SK-N-SH (cell line): ENCODE results near the gene CFAP97. TPM values are rescaled to one million over a fixed set of nuclear protein-coding genes. Genes with fewer than 3 reads are reported as not detected.

Experiments
- CTCF ChIA-PET: fragments of 300-600, 350-600 bp; formaldehyde crosslinking; extraction: SDS; loops from one replicate; lab custom pipeline; 2021; lab: Yijun Ruan, JAX
- POLR2A ChIA-PET: fragments of 350-600 bp; sonication (Branson Sonifier 250); formaldehyde crosslinking; extraction: SDS; loops from one replicate; lab custom pipeline; 2020; ENCODE audit warnings: antibody characterized with exemption, inconsistent platforms; lab: Yijun Ruan, JAX
- DNase-seq: peaks from one replicate; pipeline ENCODE4 v3.0.0; 2012
- H2AFZ ChIP-seq: fragments of 200-600 bp; sonication (generic); 2 replicates; pipeline ENCODE4 v1.8.1; 2016; ENCODE audit warnings: antibody characterized with exemption, mild to moderate bottlenecking, low read depth
- H3F3A ChIP-seq: fragments of 200-600 bp; sonication (generic); replicated peaks from 2 replicates; pipeline ENCODE3; 2016; ENCODE audit warnings: antibody characterized with exemption, mild to moderate bottlenecking; ENCODE audit not compliant: insufficient read depth
- H3K27ac ChIP-seq, 2 experiments: fragments of 200-500 bp in 1 of 2; fragments of 200-600 bp in 1 of 2; sonication (Bioruptor generic) in 1 of 2; sonication (generic), shearing (Covaris generic) in 1 of 2; 2 replicates each; pipeline versions ENCODE4 v1.5.1 to v1.6.1; 2014 to 2016; ENCODE audit warnings: low read depth in 2 of 2, inconsistent platforms in 1 of 2, low read length in 1 of 2, mild to moderate bottlenecking in 1 of 2, mixed read lengths in 1 of 2
- H3K27me3 ChIP-seq: fragments of 200-600 bp; sonication (generic), shearing (Covaris generic); 2 replicates; pipeline ENCODE4 v1.6.1; 2016; ENCODE audit warnings: mixed run types; ENCODE audit not compliant: insufficient read depth
- H3K36me3 ChIP-seq, 2 experiments: fragments of 200-500 bp in 1 of 2; fragments of 200-600 bp in 1 of 2; sonication (Bioruptor generic) in 1 of 2; sonication (generic) in 1 of 2; replicated peaks in 1 of 2; 2 replicates each; pipeline versions ENCODE3 to v1.5.1; 2014 to 2016; ENCODE audit warnings: low read length in 1 of 2, mild to moderate bottlenecking in 1 of 2; ENCODE audit not compliant: insufficient read depth in 2 of 2, control insufficient read depth in 1 of 2
- H3K4me1 ChIP-seq, 2 experiments: fragments of 200-500 bp in 1 of 2; fragments of 200-600 bp in 1 of 2; sonication (Bioruptor generic) in 1 of 2; sonication (generic), shearing (Covaris generic) in 1 of 2; 2 replicates each; pipeline versions ENCODE4 v1.5.1 to v1.6.1; 2014 to 2016; ENCODE audit warnings: low read depth in 1 of 2, low read length in 1 of 2, mixed run types in 1 of 2; ENCODE audit not compliant: insufficient read depth in 2 of 2, control insufficient read depth in 1 of 2
- H3K4me2 ChIP-seq: fragments of 200-600 bp; sonication (generic), shearing (Covaris generic); 2 replicates; pipeline ENCODE4 v1.6.1; 2017; ENCODE audit warnings: mixed run types
- H3K4me3 ChIP-seq, 2 experiments: fragments of 200-500 bp in 1 of 2; fragments of 200-600 bp in 1 of 2; sonication (Bioruptor generic) in 1 of 2; sonication (generic), shearing (Covaris generic) in 1 of 2; 2 replicates each; pipeline versions ENCODE4 v1.5.1 to v1.8.1; 2014 to 2016; ENCODE audit warnings: low read depth in 2 of 2, inconsistent platforms in 1 of 2, low read length in 1 of 2, mild to moderate bottlenecking in 1 of 2, mixed read lengths in 1 of 2, moderate library complexity in 1 of 2
- H3K79me2 ChIP-seq: fragments of 200-600 bp; sonication (generic); 2 replicates; pipeline ENCODE4 v1.8.1; 2017; ENCODE audit warnings: mild to moderate bottlenecking; ENCODE audit not compliant: insufficient read depth
- H3K9ac ChIP-seq: fragments of 200-600 bp; sonication (generic); 2 replicates; pipeline ENCODE4 v1.6.1; 2017; ENCODE audit warnings: mixed run types
- H3K9me2 ChIP-seq: fragments of 200-600 bp; sonication (generic); 2 replicates; pipeline ENCODE4 v1.6.1; 2017; ENCODE audit warnings: mixed run types
- H3K9me3 ChIP-seq: fragments of 200-600 bp; sonication (generic); 2 replicates; pipeline ENCODE4 v1.6.1; 2017; ENCODE audit warnings: mixed run types, mild to moderate bottlenecking, moderate library complexity
- H4K20me1 ChIP-seq: fragments of 200-600 bp; sonication (generic); 2 replicates; pipeline ENCODE4 v1.6.1; 2017; ENCODE audit warnings: mild to moderate bottlenecking, mixed run types; ENCODE audit not compliant: insufficient read depth
- CHD2 ChIP-seq: fragments of 150-350 bp; IDR thresholded peaks from 2 replicates; pipeline ENCODE4 v1.6.1; 2018; ENCODE audit warnings: low read length; ENCODE audit not compliant: partially characterized antibody
- CTCF ChIP-seq: fragments of 200-600 bp; sonication (generic); IDR thresholded peaks from 2 replicates; pipeline ENCODE4 v1.6.1; 2017; ENCODE audit warnings: antibody characterized with exemption, mild to moderate bottlenecking, moderate library complexity
- ELF1 ChIP-seq: IDR thresholded peaks from 2 replicates; pipeline ENCODE4 v1.4.0; 2012
- EZH2phosphoT487 ChIP-seq: fragments of 200-600 bp; sonication (generic); IDR thresholded peaks from 2 replicates; pipeline ENCODE4 v1.6.1; 2017; ENCODE audit warnings: low read depth, mixed run types, mild to moderate bottlenecking, antibody characterized with exemption, moderate library complexity, borderline replicate concordance
- FOXJ3 ChIP-seq: sonication (generic); formaldehyde crosslinking; IDR thresholded peaks from 2 replicates; pipeline ENCODE4 v1.5.1; 2020; ENCODE audit warnings: mild to moderate bottlenecking, missing genetic modification reagents
- FOXM1 ChIP-seq: IDR thresholded peaks from 2 replicates; pipeline ENCODE4 v1.4.0; 2012; ENCODE audit warnings: low read depth, mild to moderate bottlenecking
- GABPA ChIP-seq: IDR thresholded peaks from 2 replicates; pipeline ENCODE4 v1.4.0; 2012; ENCODE audit warnings: low read depth, mild to moderate bottlenecking
- GATA2 ChIP-seq: sonication (generic); formaldehyde crosslinking; IDR thresholded peaks from 2 replicates; pipeline ENCODE4 v1.5.0; 2020; ENCODE audit warnings: mild to moderate bottlenecking, missing genetic modification reagents
- JUND ChIP-seq: IDR thresholded peaks from 2 replicates; pipeline ENCODE4 v1.4.0; 2012
- NFIC ChIP-seq: IDR thresholded peaks from 2 replicates; pipeline ENCODE4 v1.4.0; 2012; ENCODE audit warnings: borderline replicate concordance
- NRF1 ChIP-seq: IDR thresholded peaks from 2 replicates; pipeline ENCODE4 v1.6.1; 2012; ENCODE audit warnings: low read depth, mild to moderate bottlenecking, low read length
- PBX3 ChIP-seq: IDR thresholded peaks from 2 replicates; pipeline ENCODE4; 2012
- POLR2AphosphoS5 ChIP-seq: IDR thresholded peaks from 2 replicates; pipeline ENCODE4 v1.6.1; 2012; ENCODE audit warnings: low read depth, low read length
- RCOR1 ChIP-seq: fragments of 150-350 bp; IDR thresholded peaks from 2 replicates; pipeline ENCODE4 v1.6.1; 2017; ENCODE audit warnings: antibody characterized with exemption, low read length
- REST ChIP-seq: IDR thresholded peaks from 2 replicates; pipeline ENCODE4 v1.6.1; 2012; ENCODE audit warnings: mild to moderate bottlenecking, low read depth, low read length, moderate library complexity
- USF1 ChIP-seq: IDR thresholded peaks from 2 replicates; pipeline ENCODE4 v1.4.0; 2012; ENCODE audit warnings: low read depth, borderline replicate concordance
- USF2 ChIP-seq: fragments of 150-350 bp; IDR thresholded peaks from 2 replicates; pipeline ENCODE4 v1.6.1; 2017; ENCODE audit warnings: antibody characterized with exemption, low read length, low read depth, borderline replicate concordance
- WGBS: methylation state at CpG from one replicate; pipeline ENCODE4 v1.1.6; 2017; ENCODE audit warnings: low lambda C conversion rate; 5-methylcytosine and 5-hydroxymethylcytosine counted together
- polyA plus RNA-seq, 3 experiments: library from polyadenylated mRNA; depleted of rRNA; stranded (reverse); fragments of >200 nt; gene quantifications; 2 replicates each; pipeline ENCODE4 v1.2.3, GENCODE V29; 2012

CFAP97 gene
- polyA plus RNA-seq, 1 of the 3 experiments (the other 2 are of a cell fraction), result 10.6 TPM

GRCh38 chr4:185232370-185232769 is 28.6 kb upstream of the CFAP97 start (continued):
- no peak for TF ChIP-seq REST
- no peak for TF ChIP-seq EZH2phosphoT487
- peak; percentile 79 for TF ChIP-seq PBX3
- TF ChIP-seq GATA2 (CRISPR knock-in tag), result peak; percentile 58
- no peak for TF ChIP-seq POLR2AphosphoS5
- no peak for TF ChIP-seq CTCF
- TF ChIP-seq FOXM1, result no peak
- TF ChIP-seq GABPA, result no peak
- no peak for TF ChIP-seq USF1

GRCh38 chr4:185229021-185229818 is 25.4 kb upstream of the CFAP97 start:
- CTCF ChIA-PET, result no interaction called here

More at GRCh38 chr4:185229021-185229818, 25.4 kb upstream of the CFAP97 start:
- Histone ChIP-seq H3K9ac (no peak overlapping the region), H3K4me3 (no peak overlapping the region), H3K36me3 (no peaks in the 10 kb centered on the region), H3K4me2 (no peak overlapping the region), H2AFZ (no peak overlapping the region), H3K27ac (no peak overlapping the region), H3K27me3 (no peaks in the 10 kb centered on the region), H4K20me1 (peaks cover 22% of the 10 kb centered on the region; the same call in 1 of the 2 replicates), H3K9me2 (no peaks in the 10 kb centered on the region), H3K79me2 (peaks cover 96% of the 10 kb centered on the region), H3F3A (peaks cover 4% of the 10 kb centered on the region), H3K4me1 (peaks cover 0 to 9% of the 10 kb centered on the region in 2 experiments; a peak in 2 of 4 replicates), H3K9me3 (no peaks in the 10 kb centered on the region)
- 96% methylated on average over 19 of the region's 19 CpGs for WGBS
- DNase-seq, result no peak
- TF ChIP-seq JUND, result no peak
- TF ChIP-seq NFIC, result no peak
- TF ChIP-seq CTCF, result no peak
- no peak for TF ChIP-seq POLR2AphosphoS5
- TF ChIP-seq NRF1, result no peak
- no peak for TF ChIP-seq RCOR1
- no peak for TF ChIP-seq GATA2 (CRISPR knock-in tag)
- no peak for TF ChIP-seq PBX3
- TF ChIP-seq ELF1, result no peak
- no peak for TF ChIP-seq USF2
- no peak for TF ChIP-seq CHD2
- no peak for TF ChIP-seq FOXJ3 (CRISPR knock-in tag)
- no peak for TF ChIP-seq FOXM1
- POLR2A ChIA-PET, result no interaction called here
